GM12891 (cell line): ENCODE measurements around the gene RIBC1.

Experiments
- PAX5 ChIP-seq: IDR thresholded peaks from 2 replicates; pipeline ENCODE4 v1.6.1; 2011; ENCODE audit warnings: low read length, moderate library complexity, mild to moderate bottlenecking; ENCODE audit not compliant: insufficient read depth, severe bottlenecking
- POLR2A ChIP-seq: IDR thresholded peaks from 2 replicates; pipeline ENCODE4 v1.6.1; 2011; ENCODE audit warnings: low read depth, low read length, control low read depth
- POLR2AphosphoS5 ChIP-seq: IDR thresholded peaks from 2 replicates; pipeline ENCODE4 v1.6.1; 2011; ENCODE audit warnings: low read depth, low read length, control low read depth
- SPI1 ChIP-seq: IDR thresholded peaks from 2 replicates; pipeline ENCODE4 v1.6.1; 2011; ENCODE audit warnings: low read depth, low read length, control low read depth
- TAF1 ChIP-seq: IDR thresholded peaks from 2 replicates; pipeline ENCODE4 v1.6.1; 2011; ENCODE audit warnings: low read depth, low read length, control low read depth

GRCh38 chrX:53433651-53434639 lies 11.3 kb downstream of the RIBC1 start, which contains the start of gene HSD17B10:
- TF ChIP-seq POLR2AphosphoS5 (peak; percentile 73), POLR2A (peak; percentile 78), TAF1 (peak; percentile 86), SPI1 (no peak), PAX5 (no peak)
